Measurements from ENCODE around the gene IQSEC1. TPM values are rescaled to one million over a fixed set of nuclear protein-coding genes. Genes with fewer than 3 reads are reported as not detected.
A peak's percentile ranks its signal among the peaks of the same experiment; 100 is the strongest.

IQSEC1 gene
- total and polyA plus RNA-seq, 7 experiments from 2014 or later, result 21.1 to 163 (median 70.2) TPM

DNA sequence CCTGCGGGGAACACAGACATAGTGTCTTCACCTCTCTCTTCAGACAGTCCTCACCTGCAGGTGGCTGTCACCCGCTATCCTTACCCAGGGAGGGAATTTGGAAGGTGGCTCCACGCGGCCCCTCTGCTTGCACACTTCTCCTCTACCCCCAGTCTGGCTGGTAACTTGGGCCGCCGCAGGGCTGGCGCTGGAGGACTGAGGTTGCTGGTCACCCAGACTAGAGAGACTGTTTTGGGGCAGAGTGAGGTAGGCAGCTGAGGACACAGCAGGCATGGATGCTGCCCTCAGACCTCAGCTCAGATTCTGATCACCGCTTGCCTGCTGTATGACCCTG is 12.6 kb upstream of the IQSEC1 start:
- CTCF ChIA-PET, result no interaction called here
- Mint-ChIP-seq H3K27me3 (peaks cover 0 to 4% (median 0%) of the 10 kb centered on the region in 5 donors), H3K4me1 (peaks cover 0 to 12% (median 0%) of the 10 kb centered on the region in 7 donors), H3K27ac (no peak overlapping the region), H3K9me3 (peaks cover 0 to 1% (median 0%) of the 10 kb centered on the region in 11 donors), H3K4me3 (no peak overlapping the region), H3K36me3 (no peaks in the 10 kb centered on the region)
- intact Hi-C loops (cut with micrococcal nuclease), result no loop called here
- DNase-seq (no peak), ATAC-seq (no peak)
- Histone ChIP-seq H3K4me3 (ENCODE audit: low read length) (no peak overlapping the region), H3K36me3 (ENCODE audit: control insufficient read depth in 2 of 3, insufficient read depth in 3 of 3, low read length in 3 of 3) (no peaks in the 10 kb centered on the region), H3K9me3 (ENCODE audit: control insufficient read depth in 2 of 3, low read length in 3 of 3) (no peaks in the 10 kb centered on the region), H3K4me1 (ENCODE audit: control insufficient read depth in 2 of 2, insufficient read depth in 2 of 2, low read length in 2 of 2) (no peaks in the 10 kb centered on the region), H3K27ac (ENCODE audit: low read depth, low read length) (no peak overlapping the region), H3K27me3 (ENCODE audit: control insufficient read depth in 2 of 2, insufficient read depth in 2 of 2, low read length in 2 of 2) (no peaks in the 10 kb centered on the region)
- POLR2A ChIA-PET, result no interaction called here

DNA sequence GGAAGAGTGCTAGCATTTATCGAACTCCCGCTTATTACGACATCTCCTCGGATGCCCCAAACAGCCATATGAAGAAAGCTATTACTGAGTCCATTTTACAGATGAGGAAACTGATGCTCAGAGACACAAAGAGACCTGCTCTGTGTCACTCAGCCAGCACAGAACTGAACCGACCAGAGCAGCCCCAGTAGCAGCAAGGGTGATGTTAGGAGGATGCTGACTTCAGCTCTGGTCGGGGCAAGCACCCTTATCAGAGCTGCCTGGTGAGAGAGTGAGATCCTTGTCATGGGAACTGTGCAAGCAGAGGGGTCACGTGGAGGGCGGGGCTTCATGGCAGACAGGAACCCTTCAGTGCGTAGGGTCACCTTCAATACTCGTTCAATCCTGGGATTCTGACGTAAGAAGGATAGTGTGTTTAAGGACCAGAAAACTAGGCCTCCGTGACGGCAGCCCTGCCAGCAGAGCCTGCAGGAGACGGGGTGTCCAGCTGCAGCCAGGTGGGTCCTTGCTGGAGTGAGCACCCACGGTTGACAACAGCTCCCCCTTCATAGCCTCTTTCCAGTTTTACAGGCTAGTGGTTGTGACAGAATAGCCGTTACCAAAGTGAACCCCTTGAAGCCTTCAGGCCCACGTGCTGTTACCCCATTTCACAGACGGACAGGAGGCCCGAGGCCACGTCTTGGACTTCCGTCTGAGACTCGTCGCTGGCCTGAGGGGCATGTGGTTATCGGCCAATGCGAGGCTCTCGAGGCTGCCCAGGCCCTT is 12.0 kb upstream of the IQSEC1 start:
- ChIA-PET CTCF (no interaction called here), POLR2A (no interaction called here)
- H3K27ac Mint-ChIP-seq, result no peak overlapping the region
- peaks cover 0 to 1% (median 0%) of the 10 kb centered on the region in 11 donors for H3K9me3 Mint-ChIP-seq
- no peak overlapping the region for H3K4me3 ChIP-seq (ENCODE audit: low read length)
- intact Hi-C loops (cut with micrococcal nuclease), result no loop called here
- no peaks in the 10 kb centered on the region for H3K9me3 ChIP-seq (ENCODE audit: control insufficient read depth in 2 of 3, low read length in 3 of 3)
- H3K36me3 ChIP-seq (ENCODE audit: control insufficient read depth in 2 of 3, insufficient read depth in 3 of 3, low read length in 3 of 3), result no peaks in the 10 kb centered on the region
- no peaks in the 10 kb centered on the region for H3K27me3 ChIP-seq (ENCODE audit: control insufficient read depth in 2 of 2, insufficient read depth in 2 of 2, low read length in 2 of 2)
- ATAC-seq, result no peak
- H3K27me3 Mint-ChIP-seq, result peaks cover 0 to 8% (median 0%) of the 10 kb centered on the region in 5 donors
- H3K4me1 ChIP-seq (ENCODE audit: control insufficient read depth in 2 of 2, insufficient read depth in 2 of 2, low read length in 2 of 2), result no peaks in the 10 kb centered on the region
- DNase-seq, result no peak
- no peak overlapping the region for H3K4me3 Mint-ChIP-seq
- H3K27ac ChIP-seq (ENCODE audit: low read depth, low read length), result no peak overlapping the region
- H3K4me1 Mint-ChIP-seq, result peaks cover 0 to 14% (median 0%) of the 10 kb centered on the region in 7 donors
- H3K36me3 Mint-ChIP-seq, result no peaks in the 10 kb centered on the region

DNA sequence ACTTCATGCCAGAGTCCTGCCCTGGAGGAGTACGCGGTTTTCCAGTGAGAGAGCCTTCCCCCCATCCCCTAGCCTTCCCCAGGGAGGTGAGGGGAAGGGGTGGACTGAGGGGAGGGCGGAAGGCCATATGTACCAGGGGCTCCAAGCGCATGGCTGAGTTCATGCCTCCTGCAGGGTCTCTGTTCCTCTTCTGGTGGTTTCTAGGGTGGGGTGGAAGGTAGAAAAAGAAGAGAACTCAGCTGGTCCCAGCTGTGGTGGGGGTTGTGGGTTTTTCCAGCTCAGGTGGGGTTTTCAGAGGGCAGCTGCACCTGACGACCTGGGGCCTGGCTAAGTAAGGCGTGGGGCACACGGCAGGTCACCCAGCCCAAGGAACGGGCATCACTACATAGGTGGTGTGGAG is 10.7 kb upstream of the IQSEC1 start:
- H3K27ac ChIP-seq (ENCODE audit: low read depth, low read length), result no peak overlapping the region
- H3K4me1 ChIP-seq (ENCODE audit: control insufficient read depth in 2 of 2, insufficient read depth in 2 of 2, low read length in 2 of 2), result no peaks in the 10 kb centered on the region
- Mint-ChIP-seq H3K36me3 (no peaks in the 10 kb centered on the region), H3K4me1 (peaks cover 0 to 14% (median 5%) of the 10 kb centered on the region in 7 donors), H3K27me3 (peaks cover 0 to 13% (median 0%) of the 10 kb centered on the region in 5 donors), H3K27ac (no peak overlapping the region), H3K9me3 (peaks cover 0 to 1% (median 0%) of the 10 kb centered on the region in 11 donors), H3K4me3 (no peak overlapping the region)
- H3K9me3 ChIP-seq (ENCODE audit: control insufficient read depth in 2 of 3, low read length in 3 of 3), result no peaks in the 10 kb centered on the region
- H3K27me3 ChIP-seq (ENCODE audit: control insufficient read depth in 2 of 2, insufficient read depth in 2 of 2, low read length in 2 of 2), result no peaks in the 10 kb centered on the region
- intact Hi-C loops (cut with micrococcal nuclease), result no loop called here
- H3K36me3 ChIP-seq (ENCODE audit: control insufficient read depth in 2 of 3, insufficient read depth in 3 of 3, low read length in 3 of 3), result no peaks in the 10 kb centered on the region
- ChIA-PET POLR2A (no interaction called here), CTCF (no interaction called here)
- DNase-seq, result no peak
- peak; percentile 32 for ATAC-seq
- H3K4me3 ChIP-seq (ENCODE audit: low read length), result no peak overlapping the region

DNA sequence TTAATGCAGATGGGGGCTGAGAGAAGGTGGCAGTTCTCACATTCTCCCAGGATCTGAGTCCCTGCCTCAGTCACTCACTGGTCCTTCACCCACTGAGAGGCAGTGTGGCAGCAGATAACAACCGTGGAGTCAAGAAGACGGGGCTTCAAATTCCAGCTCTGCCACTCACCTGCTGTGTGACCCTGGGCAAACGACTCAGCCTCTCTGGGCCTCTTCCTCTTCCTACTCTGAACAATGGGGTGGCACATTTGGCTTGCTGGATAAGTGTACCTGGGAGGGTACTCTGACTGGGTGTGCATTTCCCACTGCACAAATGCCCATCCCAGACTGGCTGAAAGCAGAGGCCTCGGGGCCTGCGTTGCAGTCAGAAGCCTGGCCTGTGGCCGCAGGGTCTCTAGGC is 10.0 kb upstream of the IQSEC1 start:
- Mint-ChIP-seq H3K27ac (no peak overlapping the region), H3K9me3 (peaks cover 0 to 1% (median 0%) of the 10 kb centered on the region in 11 donors), H3K4me1 (peaks cover 0 to 12% (median 5%) of the 10 kb centered on the region in 7 donors), H3K4me3 (no peak overlapping the region), H3K36me3 (no peaks in the 10 kb centered on the region), H3K27me3 (peaks cover 0 to 15% (median 0%) of the 10 kb centered on the region in 5 donors)
- intact Hi-C loops (cut with micrococcal nuclease), result no loop called here
- H3K27ac ChIP-seq (ENCODE audit: low read depth, low read length), result no peak overlapping the region
- H3K4me1 ChIP-seq (ENCODE audit: control insufficient read depth in 2 of 2, insufficient read depth in 2 of 2, low read length in 2 of 2), result peaks cover 0 to under 1% of the 10 kb centered on the region in 2 donors
- DNase-seq (no peak), ATAC-seq (no peak)
- H3K4me3 ChIP-seq (ENCODE audit: low read length), result no peak overlapping the region
- H3K27me3 ChIP-seq (ENCODE audit: control insufficient read depth in 2 of 2, insufficient read depth in 2 of 2, low read length in 2 of 2), result no peaks in the 10 kb centered on the region
- no peaks in the 10 kb centered on the region for H3K9me3 ChIP-seq (ENCODE audit: control insufficient read depth in 2 of 3, low read length in 3 of 3)
- POLR2A ChIA-PET, result no interaction called here
- CTCF ChIA-PET, result no interaction called here
- no peaks in the 10 kb centered on the region for H3K36me3 ChIP-seq (ENCODE audit: control insufficient read depth in 2 of 3, insufficient read depth in 3 of 3, low read length in 3 of 3)

DNA sequence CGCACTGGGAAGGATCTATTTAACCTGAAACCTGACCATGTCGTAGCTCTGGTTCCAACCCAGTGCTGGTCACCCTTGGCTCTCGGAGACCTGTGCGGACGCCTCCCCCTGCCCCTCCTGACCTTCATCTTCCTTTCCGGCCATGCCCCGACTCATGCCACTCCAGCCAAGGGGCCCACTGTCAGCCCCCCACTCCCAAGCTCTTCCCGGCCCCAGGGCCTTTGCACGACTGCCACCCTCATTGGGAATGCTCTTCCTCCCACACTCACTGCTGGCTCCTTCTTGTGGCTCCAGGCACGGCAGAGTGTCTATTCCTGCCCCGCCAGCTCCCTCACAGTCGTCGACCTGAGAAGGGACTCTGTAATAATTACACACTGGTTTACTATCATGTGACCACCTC is 9.4 kb upstream of the IQSEC1 start:
- peaks cover 0 to 10% (median 5%) of the 10 kb centered on the region in 7 donors for H3K4me1 Mint-ChIP-seq
- H3K4me3 Mint-ChIP-seq, result no peak overlapping the region
- no peaks in the 10 kb centered on the region for H3K36me3 ChIP-seq (ENCODE audit: control insufficient read depth in 2 of 3, insufficient read depth in 3 of 3, low read length in 3 of 3)
- H3K9me3 ChIP-seq (ENCODE audit: control insufficient read depth in 2 of 3, low read length in 3 of 3), result no peaks in the 10 kb centered on the region
- no peak overlapping the region for H3K4me3 ChIP-seq (ENCODE audit: low read length)
- H3K4me1 ChIP-seq (ENCODE audit: control insufficient read depth in 2 of 2, insufficient read depth in 2 of 2, low read length in 2 of 2), result peaks cover 0 to 6% of the 10 kb centered on the region in 2 donors
- H3K9me3 Mint-ChIP-seq, result peaks cover 0 to 1% (median 0%) of the 10 kb centered on the region in 11 donors
- ATAC-seq (no peak), DNase-seq (no peak)
- no peaks in the 10 kb centered on the region for H3K27me3 ChIP-seq (ENCODE audit: control insufficient read depth in 2 of 2, insufficient read depth in 2 of 2, low read length in 2 of 2)
- no peak overlapping the region for H3K27ac ChIP-seq (ENCODE audit: low read depth, low read length)
- ChIA-PET CTCF (interaction anchor here (0.8 kb wide), 2 partner anchors 9 to 10 kb away, joined by 3 read pairs; no protein-coding TSS in a partner anchor), POLR2A (interaction anchor here (0.7 kb wide), 1 partner anchor 338 kb away, joined by 3 read pairs; no protein-coding TSS in a partner anchor)
- no peak overlapping the region for H3K27ac Mint-ChIP-seq
- no peaks in the 10 kb centered on the region for H3K36me3 Mint-ChIP-seq
- peaks cover 0 to 20% (median 0%) of the 10 kb centered on the region in 5 donors for H3K27me3 Mint-ChIP-seq
- intact Hi-C loops (cut with micrococcal nuclease), result no loop called here

DNA sequence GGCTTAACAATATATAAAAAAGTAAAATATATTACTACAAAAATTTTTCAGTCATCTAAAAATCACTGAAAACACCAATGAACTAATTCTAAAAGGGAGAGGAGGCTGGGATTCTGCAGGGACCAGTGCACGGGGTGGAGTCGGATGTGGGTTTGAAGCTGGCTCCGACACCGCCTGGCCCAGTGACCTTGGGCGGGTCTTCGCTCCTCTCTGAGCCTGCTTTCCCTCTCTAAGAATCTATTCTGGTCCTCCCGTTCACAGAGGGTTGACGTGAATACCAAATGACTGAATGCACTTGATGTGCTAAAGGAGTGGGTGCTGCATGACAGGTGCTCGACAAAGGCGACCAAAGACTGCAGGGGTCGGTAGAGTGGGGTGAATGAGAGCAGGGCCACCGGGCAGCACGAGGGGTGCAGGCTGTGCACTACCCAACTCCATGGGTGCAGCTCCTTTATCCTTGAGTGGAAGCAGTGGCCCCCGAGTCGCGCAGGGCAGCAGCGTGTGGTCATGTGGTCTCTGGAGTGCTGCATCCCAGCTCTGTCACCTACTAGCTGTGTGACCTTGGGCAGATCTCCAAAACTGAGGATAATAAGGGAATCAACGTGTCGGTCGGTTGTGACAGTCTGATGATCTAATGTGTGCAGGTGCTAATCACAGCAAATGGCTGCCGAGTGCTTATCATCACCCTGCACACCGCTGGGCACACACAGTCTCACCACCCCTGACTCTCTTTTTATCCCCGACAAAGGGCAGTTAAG is 8.6 kb upstream of the IQSEC1 start:
- Mint-ChIP-seq H3K27me3 (peaks cover 0 to 27% (median 0%) of the 10 kb centered on the region in 5 donors), H3K4me1 (peaks cover 0 to 7% (median 5%) of the 10 kb centered on the region in 7 donors), H3K9me3 (peaks cover 0 to 1% (median 0%) of the 10 kb centered on the region in 11 donors), H3K27ac (no peak overlapping the region), H3K4me3 (no peak overlapping the region), H3K36me3 (no peaks in the 10 kb centered on the region)
- H3K4me1 ChIP-seq (ENCODE audit: control insufficient read depth in 2 of 2, insufficient read depth in 2 of 2, low read length in 2 of 2), result peaks cover 0 to 6% of the 10 kb centered on the region in 2 donors
- H3K9me3 ChIP-seq (ENCODE audit: control insufficient read depth in 2 of 3, low read length in 3 of 3), result no peaks in the 10 kb centered on the region
- ATAC-seq (no peak), DNase-seq (no peak)
- intact Hi-C loops (cut with micrococcal nuclease), result no loop called here
- H3K4me3 ChIP-seq (ENCODE audit: low read length), result no peak overlapping the region
- CTCF ChIA-PET, result interaction anchor here (0.8 to 1.6 kb wide), 3 partner anchors 10 to 11 kb away, joined by 3 to 9 read pairs (median 3); no protein-coding TSS in a partner anchor
- H3K36me3 ChIP-seq (ENCODE audit: control insufficient read depth in 2 of 3, insufficient read depth in 3 of 3, low read length in 3 of 3), result no peaks in the 10 kb centered on the region
- POLR2A ChIA-PET, result no interaction called here
- H3K27ac ChIP-seq (ENCODE audit: low read depth, low read length), result no peak overlapping the region
- no peaks in the 10 kb centered on the region for H3K27me3 ChIP-seq (ENCODE audit: control insufficient read depth in 2 of 2, insufficient read depth in 2 of 2, low read length in 2 of 2)

Measured in naive thymus-derived CD4-positive, alpha-beta T cell (primary cell).